Islet of Langerhans (tissue), 1 donor: ENCODE results near the gene NAV2.

Experiments
- FAIRE-seq: peaks from one replicate; lab custom pipeline; 2011; peaks lifted over from hg19 to GRCh38; lab: Jason Lieb, UNC

The NAV2 gene

GRCh38 chr11:19712281-19713195 is at the start of gene NAV2:
TSS of gene NAV2 (plus strand) at chr11:19712837. CDS start at chr11:19713696, 859 bp downstream.
- no peak for FAIRE-seq

- FAIRE-seq = no peak
These were observed 49.4 kb upstream of the NAV2 start for GRCh38 chr11:19663206-19663605.

- FAIRE-seq = no peak
These were observed 47.6 kb upstream of the NAV2 start for GRCh38 chr11:19664886-19665548.

- FAIRE-seq = no peak
These were observed 45.7 kb upstream of the NAV2 start for GRCh38 chr11:19666951-19667350.

- FAIRE-seq = no peak
These were observed 43.1 kb upstream of the NAV2 start for GRCh38 chr11:19669511-19669910.

GRCh38 chr11:19670030-19670791 is 42.4 kb upstream of the NAV2 start:
- no peak for FAIRE-seq

GRCh38 chr11:19672586-19673206 is 39.9 kb upstream of the NAV2 start:
- FAIRE-seq = no peak

- no peak for FAIRE-seq
These were observed 38.5 kb upstream of the NAV2 start for GRCh38 chr11:19673924-19674729.

- no peak for FAIRE-seq
These were observed 37.8 kb upstream of the NAV2 start for GRCh38 chr11:19674836-19675235.

GRCh38 chr11:19675397-19675796 is 37.2 kb upstream of the NAV2 start:
- FAIRE-seq = no peak

GRCh38 chr11:19676475-19677380 is 35.9 kb upstream of the NAV2 start:
- no peak for FAIRE-seq

- no peak for FAIRE-seq
These were observed 35.1 kb upstream of the NAV2 start for GRCh38 chr11:19677381-19678080.

GRCh38 chr11:19679952-19680828 is 32.4 kb upstream of the NAV2 start:
- no peak for FAIRE-seq

- FAIRE-seq = no peak
These were observed 31.7 kb upstream of the NAV2 start for GRCh38 chr11:19680829-19681368.

GRCh38 chr11:19683141-19683805 is 29.4 kb upstream of the NAV2 start:
- no peak for FAIRE-seq

- no peak for FAIRE-seq
These were observed 28.7 kb upstream of the NAV2 start for GRCh38 chr11:19683862-19684491.

- FAIRE-seq = no peak
These were observed 26.4 kb upstream of the NAV2 start for GRCh38 chr11:19686234-19686633.
